ENCODE results near the gene ATOH8.

Gene ATOH8

GRCh38 chr2:85761946-85762345 lies 8.2 kb downstream of the ATOH8 start:
- Histone ChIP-seq H3K36me3 (ENCODE audit: insufficient read depth) (no peaks in the 10 kb centered on the region), H3K4me2 (no peak overlapping the region), H3K9ac (no peak overlapping the region), H3K79me2 (ENCODE audit: insufficient read depth, low read depth) (no peaks in the 10 kb centered on the region), H2AFZ (ENCODE audit: low read depth) (no peak overlapping the region), H3K4me1 (ENCODE audit: low read depth, poor library complexity, severe bottlenecking) (no peaks in the 10 kb centered on the region), H4K20me1 (ENCODE audit: insufficient read depth) (no peaks in the 10 kb centered on the region), H3K27me3 (ENCODE audit: insufficient read depth, low read depth) (peaks cover 3% of the 10 kb centered on the region; the same call in 1 of the 2 replicates), H3K4me3 (IDR thresholded peaks at IDR 0.05; ENCODE audit: insufficient read depth, low read depth, low read length) (no peak overlapping the region), H3K27ac (no peak overlapping the region)
- TF ChIP-seq, protein P1, sequence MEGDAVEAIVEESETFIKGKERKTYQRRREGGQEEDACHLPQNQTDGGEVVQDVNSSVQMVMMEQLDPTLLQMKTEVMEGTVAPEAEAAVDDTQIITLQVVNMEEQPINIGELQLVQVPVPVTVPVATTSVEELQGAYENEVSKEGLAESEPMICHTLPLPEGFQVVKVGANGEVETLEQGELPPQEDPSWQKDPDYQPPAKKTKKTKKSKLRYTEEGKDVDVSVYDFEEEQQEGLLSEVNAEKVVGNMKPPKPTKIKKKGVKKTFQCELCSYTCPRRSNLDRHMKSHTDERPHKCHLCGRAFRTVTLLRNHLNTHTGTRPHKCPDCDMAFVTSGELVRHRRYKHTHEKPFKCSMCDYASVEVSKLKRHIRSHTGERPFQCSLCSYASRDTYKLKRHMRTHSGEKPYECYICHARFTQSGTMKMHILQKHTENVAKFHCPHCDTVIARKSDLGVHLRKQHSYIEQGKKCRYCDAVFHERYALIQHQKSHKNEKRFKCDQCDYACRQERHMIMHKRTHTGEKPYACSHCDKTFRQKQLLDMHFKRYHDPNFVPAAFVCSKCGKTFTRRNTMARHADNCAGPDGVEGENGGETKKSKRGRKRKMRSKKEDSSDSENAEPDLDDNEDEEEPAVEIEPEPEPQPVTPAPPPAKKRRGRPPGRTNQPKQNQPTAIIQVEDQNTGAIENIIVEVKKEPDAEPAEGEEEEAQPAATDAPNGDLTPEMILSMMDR (conservative IDR thresholded peaks at IDR 0.05; ENCODE audit: low read depth, low read length), result no peak

DNA sequence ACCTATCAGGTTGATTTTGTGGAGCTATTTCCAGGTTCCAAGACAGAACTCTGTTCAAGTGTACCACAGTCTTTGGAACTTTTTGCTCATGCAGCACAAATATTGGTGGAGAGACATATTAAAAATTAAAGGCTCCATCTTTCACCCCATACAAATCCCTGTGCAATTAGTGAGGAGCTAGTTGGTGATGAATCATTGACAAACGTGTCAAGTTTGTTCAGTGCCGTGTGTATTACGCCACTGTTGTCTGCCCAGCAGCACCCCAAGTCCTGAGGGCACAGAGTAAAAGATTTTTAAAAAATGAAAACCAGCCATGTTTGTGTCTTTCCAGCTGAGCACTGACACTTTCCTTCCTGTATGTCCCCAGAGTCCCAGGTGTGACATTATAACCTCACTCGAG lies 9.3 kb downstream of the ATOH8 start:
- H3K9ac ChIP-seq, result no peak overlapping the region
- no peaks in the 10 kb centered on the region for H3K79me2 ChIP-seq (ENCODE audit: insufficient read depth, low read depth)
- H3K27me3 ChIP-seq (ENCODE audit: insufficient read depth, low read depth), result peaks cover 3% of the 10 kb centered on the region; the same call in 1 of the 2 replicates
- no peak overlapping the region for H3K27ac ChIP-seq
- H3K4me3 ChIP-seq (IDR thresholded peaks at IDR 0.05; ENCODE audit: insufficient read depth, low read depth, low read length), result no peak overlapping the region
- no peaks in the 10 kb centered on the region for H4K20me1 ChIP-seq (ENCODE audit: insufficient read depth)
- no peaks in the 10 kb centered on the region for H3K36me3 ChIP-seq (ENCODE audit: insufficient read depth)
- H3K4me2 ChIP-seq, result no peak overlapping the region
- H2AFZ ChIP-seq (ENCODE audit: low read depth), result no peak overlapping the region
- no peaks in the 10 kb centered on the region for H3K4me1 ChIP-seq (ENCODE audit: low read depth, poor library complexity, severe bottlenecking)
- TF ChIP-seq, protein P1 (conservative IDR thresholded peaks at IDR 0.05; ENCODE audit: low read depth, low read length), result no peak

- Histone ChIP-seq H3K27ac (no peak overlapping the region), H4K20me1 (ENCODE audit: insufficient read depth) (no peaks in the 10 kb centered on the region), H3K4me1 (ENCODE audit: low read depth, poor library complexity, severe bottlenecking) (no peaks in the 10 kb centered on the region), H3K79me2 (ENCODE audit: insufficient read depth, low read depth) (no peaks in the 10 kb centered on the region), H2AFZ (ENCODE audit: low read depth) (no peak overlapping the region), H3K36me3 (ENCODE audit: insufficient read depth) (no peaks in the 10 kb centered on the region), H3K9ac (no peak overlapping the region), H3K27me3 (ENCODE audit: insufficient read depth, low read depth) (peaks cover 3% of the 10 kb centered on the region; the same call in 1 of the 2 replicates), H3K4me2 (no peak overlapping the region), H3K4me3 (IDR thresholded peaks at IDR 0.05; ENCODE audit: insufficient read depth, low read depth, low read length) (no peak overlapping the region)
- TF ChIP-seq, protein P1 (conservative IDR thresholded peaks at IDR 0.05; ENCODE audit: low read depth, low read length), result no peak
These were observed 10.0 kb downstream of the ATOH8 start for GRCh38 chr2:85763831-85764230.

GRCh38 chr2:85765081-85765731 lies 11.4 kb downstream of the ATOH8 start:
- Histone ChIP-seq H3K4me3 (IDR thresholded peaks at IDR 0.05; ENCODE audit: insufficient read depth, low read depth, low read length) (no peak overlapping the region), H4K20me1 (ENCODE audit: insufficient read depth) (no peaks in the 10 kb centered on the region), H3K4me2 (no peak overlapping the region), H3K27ac (no peak overlapping the region), H2AFZ (ENCODE audit: low read depth) (no peak overlapping the region), H3K4me1 (ENCODE audit: low read depth, poor library complexity, severe bottlenecking) (no peaks in the 10 kb centered on the region), H3K27me3 (ENCODE audit: insufficient read depth, low read depth) (peaks cover 3% of the 10 kb centered on the region; the same call in 1 of the 2 replicates), H3K79me2 (ENCODE audit: insufficient read depth, low read depth) (no peaks in the 10 kb centered on the region), H3K36me3 (ENCODE audit: insufficient read depth) (no peaks in the 10 kb centered on the region), H3K9ac (no peak overlapping the region)
- TF ChIP-seq, protein P1 (conservative IDR thresholded peaks at IDR 0.05; ENCODE audit: low read depth, low read length), result no peak

All from KMS-11 (cell line).